GM23248 (cell line): Measurements from ENCODE around the gene RCL1.

Experiments used
- EZH2 ChIP-seq: fragments of 200-600 bp; sonication (generic); IDR thresholded peaks from 2 replicates; pipeline ENCODE4 v1.6.1; 2018; ENCODE audit warnings: antibody characterized with exemption, mild to moderate bottlenecking; ENCODE audit not compliant: insufficient read depth, poor library complexity, severe bottlenecking
- EZH2phosphoT487 ChIP-seq: fragments of 200-600 bp; sonication (generic); IDR thresholded peaks from 2 replicates; pipeline ENCODE4 v1.6.1; 2018; ENCODE audit warnings: antibody characterized with exemption, moderate library complexity, mild to moderate bottlenecking, low read depth; ENCODE audit not compliant: insufficient read depth

- TF ChIP-seq EZH2phosphoT487: no peak
- TF ChIP-seq EZH2: no peak
Observed at GRCh38 chr9:4875559-4875958, 82.8 kb downstream of the RCL1 start.
